Measurements from ENCODE around the gene TRPV3.
A peak's percentile ranks its signal among the peaks of the same experiment; 100 is the strongest.
"Not testable (repeated sequence)": the region's sequence is repeated elsewhere in the genome, so short reads cannot be mapped to it uniquely, and the experiment has no call there.

The TRPV3 gene

GRCh38 chr17:3566551-3566950 lies 8.9 kb upstream of the TRPV3 start:
- DNase-seq (ENCODE audit: low read depth), result no peak
- no peak for TF ChIP-seq CTCF (IDR thresholded peaks at IDR 0.05; ENCODE audit: low read length, missing control alignments)

GRCh38 chr17:3565143-3565542 lies 7.5 kb upstream of the TRPV3 start:
- no peak overlapping the region for H3K4me3 ChIP-seq (replicated peaks; ENCODE audit: low read depth, low read length)
- DNase-seq (ENCODE audit: low read depth), result no peak
- TF ChIP-seq CTCF (IDR thresholded peaks at IDR 0.05; ENCODE audit: low read length, missing control alignments), result no peak

More at GRCh38 chr17:3566551-3566950, 8.9 kb upstream of the TRPV3 start:
- H3K4me3 ChIP-seq (replicated peaks; ENCODE audit: low read depth, low read length), result no peak overlapping the region

- DNase-seq (ENCODE audit: low read depth); H3K4me3 ChIP-seq (replicated peaks; ENCODE audit: low read depth, low read length): not testable (repeated sequence)
Measured at GRCh38 chr17:3564241-3564640, 6.6 kb upstream of the TRPV3 start.

GRCh38 chr17:3559270-3559645 lies 1.6 kb upstream of the TRPV3 start:
- TF ChIP-seq CTCF (IDR thresholded peaks at IDR 0.05; ENCODE audit: low read length, missing control alignments), result no peak
- DNase-seq (ENCODE audit: low read depth), result no peak
- no peak overlapping the region for H3K4me3 ChIP-seq (replicated peaks; ENCODE audit: low read depth, low read length)

- peak; percentile 45 for DNase-seq (ENCODE audit: low read depth)
- TF ChIP-seq CTCF (IDR thresholded peaks at IDR 0.05; ENCODE audit: low read length, missing control alignments), result no peak
- no peak overlapping the region for H3K4me3 ChIP-seq (replicated peaks; ENCODE audit: low read depth, low read length)
Measured at GRCh38 chr17:3558603-3559269, 1.1 kb upstream of the TRPV3 start.

GRCh38 chr17:3556916-3557767 lies 470 bp downstream of the TRPV3 start:
- no peak for DNase-seq (ENCODE audit: low read depth)
- no peak overlapping the region for H3K4me3 ChIP-seq (replicated peaks; ENCODE audit: low read depth, low read length)
- no peak for TF ChIP-seq CTCF (IDR thresholded peaks at IDR 0.05; ENCODE audit: low read length, missing control alignments)

- DNase-seq (ENCODE audit: low read depth), result no peak
- no peak overlapping the region for H3K4me3 ChIP-seq (replicated peaks; ENCODE audit: low read depth, low read length)
- TF ChIP-seq CTCF (IDR thresholded peaks at IDR 0.05; ENCODE audit: low read length, missing control alignments), result no peak
Measured at GRCh38 chr17:3556239-3556915, 1.2 kb downstream of the TRPV3 start.
